Activated T-helper 9 cell treated with anti-CD3 and anti-CD28 coated beads, Interleukin-2, amount 50 U/mL, for 16 hours (primary cell): ENCODE data around the gene TIGD2.

Experiments used
- DNase-seq: peaks from one replicate; pipeline ENCODE4 v3.0.0-alpha.2; 2020; ENCODE audit warnings: low read depth

Gene TIGD2

DNA sequence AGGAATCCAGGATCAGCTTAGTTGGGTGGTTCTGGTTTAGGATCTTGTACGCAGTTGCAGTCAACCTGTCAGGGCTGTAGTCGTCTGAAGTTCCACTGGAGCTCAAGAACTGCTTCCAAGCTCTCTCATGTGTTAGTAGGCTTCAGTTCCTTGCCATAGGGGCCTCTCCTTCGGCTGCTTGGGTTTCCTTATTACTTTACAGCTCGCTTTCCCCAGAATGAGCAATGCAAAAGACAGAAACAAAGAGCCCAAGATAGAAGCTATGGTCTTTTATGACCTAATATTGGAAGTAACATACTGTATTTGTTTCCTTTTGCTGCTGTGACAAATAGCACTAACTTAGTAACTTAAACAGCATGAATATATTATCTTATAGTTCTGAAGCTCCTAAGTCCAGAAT lies 51.7 kb downstream of the TIGD2 start:
- no peak for DNase-seq

DNA sequence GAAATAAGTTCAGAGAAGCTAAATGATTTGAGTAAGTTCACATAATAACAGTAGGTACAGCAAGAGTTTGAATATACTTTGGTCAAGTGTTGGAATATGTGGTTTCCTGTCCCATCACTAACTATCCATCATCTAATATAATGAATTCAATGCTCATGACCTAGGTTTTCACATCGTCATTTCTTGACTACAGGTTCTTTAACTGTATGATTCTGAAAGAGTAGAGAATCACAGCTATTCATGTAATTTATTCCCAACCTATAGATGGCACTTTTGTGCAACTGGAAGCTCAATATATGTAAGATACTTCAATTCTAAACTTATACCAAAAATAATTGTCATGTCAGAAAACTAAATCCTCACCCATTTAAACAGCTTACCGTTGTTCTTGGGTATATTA lies 53.1 kb downstream of the TIGD2 start:
- DNase-seq = no peak
